HG03460 (cell line): Measurements from ENCODE around the gene CDH12.

Experiments
- ATAC-seq: cut with Tn5 transposase; IDR thresholded peaks from one replicate; pipeline ENCODE4 v1.9.1; 2021; ENCODE audit not compliant: unreplicated experiment

Gene CDH12

DNA sequence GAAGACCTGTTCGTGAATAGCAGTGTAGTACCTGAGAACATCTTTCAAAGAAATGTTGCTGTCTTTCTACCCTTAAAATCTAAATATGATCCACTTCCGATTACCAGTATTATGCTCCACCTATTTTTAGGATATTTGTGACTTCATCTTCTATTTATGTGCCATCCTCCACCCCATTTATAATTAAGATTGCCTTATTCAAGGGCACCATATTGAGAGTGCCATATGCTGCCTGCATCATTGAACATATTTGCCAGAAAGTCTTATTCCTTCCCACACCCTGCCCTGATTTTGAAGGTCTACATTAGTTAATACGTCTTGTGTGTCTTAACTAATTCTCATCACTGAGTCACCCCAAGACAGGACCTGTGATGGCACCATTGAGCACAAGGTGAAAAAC, 1076.7 kb downstream of the CDH12 start:
- no peak for ATAC-seq

DNA sequence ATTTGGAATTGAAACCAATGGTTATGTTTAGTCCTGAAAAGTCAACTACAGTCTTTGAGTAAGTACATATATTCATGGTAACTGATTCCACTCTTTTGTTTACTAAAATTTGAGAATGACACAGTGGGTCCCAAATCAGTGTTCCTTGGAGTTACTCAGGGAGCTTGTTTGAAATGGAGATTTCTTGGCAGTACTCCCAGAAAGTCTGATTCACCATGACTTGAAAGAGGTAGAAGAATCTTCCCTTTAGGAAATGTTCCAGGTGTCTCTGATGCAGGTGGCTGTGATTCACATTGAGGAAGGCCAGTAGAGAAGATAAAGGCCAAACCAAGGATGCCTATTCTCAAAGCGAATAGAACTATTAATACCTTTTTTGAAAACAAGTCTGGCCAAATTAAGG, 1078.3 kb downstream of the CDH12 start:
- no peak for ATAC-seq

DNA sequence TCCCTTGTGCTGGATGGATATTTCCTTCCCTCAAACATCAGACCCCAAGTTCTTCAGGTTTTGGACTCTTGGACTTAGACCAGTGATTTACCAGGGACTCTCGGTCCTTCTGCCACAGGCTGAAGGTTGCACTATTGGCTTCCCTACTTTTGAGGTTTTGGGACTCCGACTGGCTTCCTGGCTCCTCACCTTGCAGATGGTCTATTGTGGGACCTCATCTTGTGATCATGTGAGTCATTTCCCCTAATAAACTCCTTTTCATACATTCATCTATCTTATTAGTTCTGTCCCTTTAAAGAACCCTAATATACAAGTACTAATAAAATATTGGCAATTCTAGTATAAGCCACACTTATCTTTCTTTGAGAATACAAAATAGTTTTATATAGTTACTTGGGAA, 1078.9 kb downstream of the CDH12 start:
- no peak for ATAC-seq

DNA sequence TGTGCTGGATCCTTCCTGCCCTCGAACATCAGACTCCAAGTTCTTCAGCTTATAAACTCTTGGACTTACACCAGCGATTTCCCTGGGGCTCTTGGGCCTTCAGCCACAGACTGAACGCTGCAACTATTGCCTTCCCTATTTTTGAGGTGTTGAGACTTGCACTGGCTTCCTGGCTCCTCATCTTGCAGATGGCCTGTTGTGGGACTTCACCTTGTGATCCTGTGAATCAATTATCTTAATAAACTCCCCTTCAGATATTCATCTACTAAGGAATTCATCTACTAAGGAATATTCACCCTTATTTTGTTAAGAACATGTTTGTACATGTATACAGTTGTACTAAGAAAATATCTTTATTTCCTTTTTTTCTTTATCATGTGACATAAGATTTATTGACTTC, 1079.7 kb downstream of the CDH12 start:
- no peak for ATAC-seq

DNA sequence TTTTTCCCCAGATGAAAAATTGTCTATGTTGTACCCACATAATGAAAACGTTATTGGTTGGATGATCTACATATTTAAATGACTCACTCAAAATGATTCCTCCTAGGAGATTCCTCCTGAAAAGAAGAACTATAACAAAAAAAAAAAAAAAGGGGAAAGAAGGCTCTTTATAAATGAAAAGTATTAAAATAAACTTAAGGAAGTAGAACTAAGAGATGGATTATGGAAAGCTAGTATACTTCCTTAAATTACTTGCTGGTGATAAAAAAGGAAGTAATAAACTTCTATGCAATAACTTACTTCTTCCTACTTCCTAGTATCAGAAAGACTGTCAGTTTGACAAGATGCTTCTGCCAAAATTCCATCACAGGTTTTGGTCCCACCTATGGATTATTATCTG, 1087.7 kb downstream of the CDH12 start:
- no peak for ATAC-seq

DNA sequence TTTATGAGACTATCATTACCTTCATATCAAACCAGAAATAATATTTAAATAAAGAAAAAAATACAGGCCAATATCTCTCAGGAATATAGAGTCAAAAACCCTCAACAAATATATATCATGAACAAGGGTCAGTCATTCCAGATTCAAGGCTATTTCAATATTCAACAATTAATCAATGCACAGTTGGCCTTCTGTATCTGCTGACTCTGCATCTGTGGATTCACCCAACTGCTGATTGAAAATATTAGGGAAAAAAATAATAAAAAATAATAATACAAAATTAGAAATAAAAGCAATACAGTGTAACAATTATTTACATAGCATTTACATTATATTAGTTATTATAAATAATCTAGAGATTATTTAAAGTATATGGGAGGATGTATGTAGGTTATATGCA, 1114.0 kb downstream of the CDH12 start:
- ATAC-seq, result no peak

DNA sequence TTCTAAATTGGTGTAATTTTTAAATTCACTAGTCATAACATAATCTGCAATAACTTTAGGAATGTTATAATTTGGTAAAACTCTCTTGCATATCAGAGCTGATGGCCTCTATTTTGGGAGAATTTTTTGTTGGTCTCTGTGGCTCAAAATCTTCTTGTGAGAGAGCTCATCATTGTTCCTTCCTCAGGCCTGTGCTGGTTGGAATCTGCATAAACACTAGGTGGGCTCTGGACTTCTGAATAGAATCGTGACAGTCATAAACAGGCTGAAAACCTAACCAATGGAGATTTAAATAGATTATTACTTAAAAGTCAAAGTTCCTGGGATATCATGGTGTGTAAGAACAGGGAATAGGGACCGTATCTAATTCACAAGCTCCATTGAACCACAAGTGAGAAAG, 1129.6 kb downstream of the CDH12 start:
- ATAC-seq, result no peak

DNA sequence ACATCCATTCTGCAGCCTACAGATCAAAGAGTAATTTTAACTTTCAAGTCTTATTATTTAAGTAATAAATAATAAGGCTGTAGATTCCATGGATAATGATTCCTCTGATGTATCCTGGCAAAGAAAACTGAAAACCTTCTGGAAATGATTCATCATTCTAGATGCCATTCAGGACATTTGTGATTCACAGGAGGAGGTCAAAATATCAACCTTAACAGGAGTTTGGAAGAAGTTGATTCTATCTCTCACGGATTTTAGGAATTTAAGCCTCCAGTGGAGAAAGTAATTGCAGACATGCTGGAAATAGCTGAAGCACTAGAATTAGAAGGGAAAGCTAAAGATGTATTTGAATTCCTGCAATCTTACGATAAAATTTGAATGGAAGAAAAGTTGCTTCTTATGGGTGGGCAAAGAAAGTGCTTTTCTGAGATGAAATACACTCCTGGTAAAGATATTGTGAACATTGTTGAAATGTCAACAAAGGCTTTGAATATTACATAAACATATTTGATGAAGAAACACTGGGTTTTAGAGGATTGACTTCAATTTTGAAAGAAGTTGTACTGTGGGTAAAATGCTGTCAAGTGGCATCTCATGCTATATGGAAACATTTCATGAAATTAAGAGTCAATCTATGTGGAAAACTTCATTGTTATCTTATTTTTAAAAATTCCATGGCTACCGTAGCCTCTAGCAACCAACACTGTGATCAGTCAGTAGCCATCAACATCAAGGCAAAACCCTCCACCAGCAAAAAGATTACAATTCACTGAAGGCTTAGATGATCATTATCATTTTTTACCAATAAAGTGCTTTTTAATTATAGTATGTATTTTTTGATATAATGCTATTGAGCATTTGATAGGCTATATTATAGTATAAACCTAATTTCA, 1141.0 kb downstream of the CDH12 start:
- ATAC-seq, result no peak

DNA sequence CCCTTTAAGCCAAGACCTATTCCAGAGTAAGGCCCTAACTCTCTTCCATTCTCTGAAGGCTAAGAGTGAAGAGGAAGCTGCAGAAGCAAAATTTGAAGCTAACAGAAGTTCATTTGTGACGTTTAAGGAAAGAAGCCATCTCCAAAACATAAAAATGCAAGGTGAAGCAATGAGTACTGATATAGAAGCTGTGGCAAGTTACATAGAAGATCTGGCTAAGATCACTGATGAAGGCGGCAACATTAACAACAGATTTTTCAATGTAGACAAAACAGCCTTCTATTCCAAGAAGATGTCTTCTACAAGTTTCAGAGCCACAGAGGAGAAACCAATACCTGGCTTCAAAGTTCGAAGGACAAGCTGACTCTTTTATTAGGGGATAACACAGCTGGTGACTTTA, 1143.4 kb downstream of the CDH12 start:
- ATAC-seq, result no peak

DNA sequence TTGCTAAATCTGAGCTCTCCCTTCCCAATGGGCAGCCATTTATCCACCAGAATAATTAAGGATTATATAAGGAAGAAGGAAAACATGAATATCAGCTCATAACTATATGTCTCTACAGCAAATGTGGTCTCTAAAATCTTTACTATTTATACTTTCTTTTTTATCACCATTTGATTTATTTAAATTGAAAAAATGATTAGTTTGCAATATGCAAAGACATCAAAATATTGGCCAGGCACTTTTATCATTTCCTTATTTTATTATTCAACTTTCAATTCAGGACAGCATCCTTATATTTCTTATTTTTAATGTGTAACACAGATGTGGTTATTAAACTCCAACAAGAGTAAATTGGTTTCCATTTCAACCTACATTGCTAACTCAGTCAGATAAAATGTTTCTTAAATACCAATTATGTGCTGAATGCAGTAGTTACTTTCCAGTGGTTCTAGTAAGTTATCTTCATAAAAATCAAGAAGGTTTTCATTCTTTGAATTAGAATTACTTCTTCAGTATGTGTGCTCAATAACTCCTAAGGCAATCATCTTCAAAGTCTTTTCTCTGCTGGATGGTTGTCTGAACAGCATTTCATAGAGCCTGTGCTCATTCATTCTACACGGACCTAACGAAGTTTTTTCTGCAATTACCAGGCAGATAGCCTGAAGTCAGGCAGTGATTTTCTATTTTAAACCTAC, 1148.0 kb downstream of the CDH12 start:
- no peak for ATAC-seq

DNA sequence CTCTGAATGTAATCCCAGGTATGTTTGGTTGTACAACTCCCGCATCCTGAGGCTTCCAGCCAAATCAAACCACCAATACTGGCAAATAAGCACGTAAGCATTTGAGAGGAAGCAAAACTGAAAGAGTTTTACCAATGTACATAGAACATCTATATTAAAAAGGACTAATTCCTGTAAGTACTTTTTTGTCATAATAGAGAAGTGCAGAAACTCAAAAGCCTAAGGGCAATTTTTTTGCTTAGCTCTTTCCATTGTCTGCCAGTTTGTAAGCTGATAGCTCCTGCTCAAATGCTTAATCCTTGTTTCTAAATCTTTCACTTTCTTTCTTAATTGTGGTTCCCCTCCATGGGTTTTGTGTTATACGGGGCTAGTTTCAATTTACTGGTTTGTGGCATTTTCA, 1151.8 kb downstream of the CDH12 start:
- ATAC-seq, result no peak
